ENCODE results near the gene ATP8A2. TPM values are rescaled to one million over a fixed set of nuclear protein-coding genes. Genes with fewer than 3 reads are reported as not detected.

ATP8A2 gene
- total and polyA plus RNA-seq, 2 of the 8 experiments (the other 6 are each of a cell fraction or from before 2014, with no cell fraction given), result 2.4 to 8.3 TPM

- TF ChIP-seq ASH2L (IDR thresholded peaks at IDR 0.05; ENCODE audit: low read length), result no peak
- no peak for TF ChIP-seq CBX8 (IDR thresholded peaks at IDR 0.05; ENCODE audit: borderline replicate concordance, low read depth, low read length)
- no peak for TF ChIP-seq USF2 (IDR thresholded peaks at IDR 0.05; ENCODE audit: low read length)
- TF ChIP-seq BCL11A (IDR thresholded peaks at IDR 0.05; ENCODE audit: low read depth in 2 of 2, low read length in 2 of 2), result no peak
- no peak for TF ChIP-seq HDAC6 (IDR thresholded peaks at IDR 0.05; ENCODE audit: low read depth, low read length)
- no peak for TF ChIP-seq EZH2 (IDR thresholded peaks at IDR 0.05; ENCODE audit: low read depth, low read length, severe bottlenecking)
- TF ChIP-seq YY1 (IDR thresholded peaks at IDR 0.05; ENCODE audit: low read depth, low read length), result no peak
Measured at GRCh38 chr13:25847635-25848626, 476.2 kb downstream of the ATP8A2 start (continued).

Data from H1 (cell line).